ENCODE results near the gene TIAM1. TPM values are rescaled to one million over a fixed set of nuclear protein-coding genes. Genes with fewer than 3 reads are reported as not detected.

Gene TIAM1
- total RNA-seq, 2 donors from 2014 or later, result 6.0 to 38.1 TPM

- Histone ChIP-seq H3K9me3 (no peaks in the 10 kb centered on the region), H3K36me3 (no peaks in the 10 kb centered on the region), H3K4me3 (no peak overlapping the region), H3K27ac (no peak overlapping the region), H3K4me1 (replicated peaks) (no peaks in the 10 kb centered on the region), H3K27me3 (replicated peaks; ENCODE audit: insufficient read depth) (no peaks in the 10 kb centered on the region)
- intact Hi-C loops (cut with DNase I), result no loop called here
- DNase-seq (ENCODE audit: low spot score), result no peak
- 88% methylated on average over 2 of the region's 2 CpGs for WGBS
- TF ChIP-seq CTCF (IDR thresholded peaks at IDR 0.05) (no peak), POLR2A (IDR thresholded peaks at IDR 0.05) (no peak), POLR2AphosphoS5 (IDR thresholded peaks at IDR 0.05) (no peak)
These were observed 70.8 kb downstream of the TIAM1 start for GRCh38 chr21:31273278-31273677.

GRCh38 chr21:31268090-31268489 is 76.0 kb downstream of the TIAM1 start:
- Histone ChIP-seq H3K27ac (no peak overlapping the region), H3K27me3 (replicated peaks; ENCODE audit: insufficient read depth) (no peaks in the 10 kb centered on the region), H3K9me3 (no peaks in the 10 kb centered on the region), H3K4me3 (no peak overlapping the region), H3K4me1 (replicated peaks) (no peaks in the 10 kb centered on the region), H3K36me3 (no peaks in the 10 kb centered on the region)
- WGBS, result 70% methylated on average over 5 of the region's 5 CpGs
- TF ChIP-seq POLR2AphosphoS5 (IDR thresholded peaks at IDR 0.05), result no peak
- TF ChIP-seq CTCF (IDR thresholded peaks at IDR 0.05), result no peak
- TF ChIP-seq POLR2A (IDR thresholded peaks at IDR 0.05), result no peak
- DNase-seq (ENCODE audit: low spot score), result no peak
- intact Hi-C loops (cut with DNase I), result no loop called here

GRCh38 chr21:31267644-31268043 is 76.4 kb downstream of the TIAM1 start:
- Histone ChIP-seq H3K4me3 (no peak overlapping the region), H3K27ac (no peak overlapping the region), H3K36me3 (no peaks in the 10 kb centered on the region), H3K4me1 (replicated peaks) (no peaks in the 10 kb centered on the region), H3K27me3 (replicated peaks; ENCODE audit: insufficient read depth) (no peaks in the 10 kb centered on the region), H3K9me3 (no peaks in the 10 kb centered on the region)
- no peak for DNase-seq (ENCODE audit: low spot score)
- intact Hi-C loops (cut with DNase I), result no loop called here
- no peak for TF ChIP-seq POLR2AphosphoS5 (IDR thresholded peaks at IDR 0.05)
- no peak for TF ChIP-seq CTCF (IDR thresholded peaks at IDR 0.05)
- TF ChIP-seq POLR2A (IDR thresholded peaks at IDR 0.05), result no peak
- WGBS, result 28% methylated on average over 4 of the region's 4 CpGs

GRCh38 chr21:31266241-31266640 is 77.8 kb downstream of the TIAM1 start:
- Histone ChIP-seq H3K27ac (no peak overlapping the region), H3K36me3 (no peaks in the 10 kb centered on the region), H3K9me3 (no peaks in the 10 kb centered on the region), H3K4me1 (replicated peaks) (no peaks in the 10 kb centered on the region), H3K27me3 (replicated peaks; ENCODE audit: insufficient read depth) (no peaks in the 10 kb centered on the region), H3K4me3 (no peak overlapping the region)
- intact Hi-C loops (cut with DNase I), result no loop called here
- TF ChIP-seq POLR2AphosphoS5 (IDR thresholded peaks at IDR 0.05), result no peak
- TF ChIP-seq CTCF (IDR thresholded peaks at IDR 0.05), result no peak
- TF ChIP-seq POLR2A (IDR thresholded peaks at IDR 0.05), result no peak
- WGBS, result 88% methylated on average over 18 of the region's 18 CpGs
- no peak for DNase-seq (ENCODE audit: low spot score)

- 27% methylated on average over 11 of the region's 11 CpGs for WGBS
- Histone ChIP-seq H3K4me3 (no peak overlapping the region), H3K4me1 (replicated peaks) (no peaks in the 10 kb centered on the region), H3K27ac (no peak overlapping the region), H3K9me3 (no peaks in the 10 kb centered on the region), H3K27me3 (replicated peaks; ENCODE audit: insufficient read depth) (no peaks in the 10 kb centered on the region), H3K36me3 (no peaks in the 10 kb centered on the region)
- intact Hi-C loops (cut with DNase I), result no loop called here
- DNase-seq (ENCODE audit: low spot score), result no peak
- TF ChIP-seq CTCF (IDR thresholded peaks at IDR 0.05) (no peak), POLR2A (IDR thresholded peaks at IDR 0.05) (no peak)
These were observed 78.6 kb downstream of the TIAM1 start for GRCh38 chr21:31265366-31266013.

All from prostate gland (tissue), 2 donors.